ENCODE data around the gene GSX1. TPM values are rescaled to one million over a fixed set of nuclear protein-coding genes. Genes with fewer than 3 reads are reported as not detected.

The GSX1 gene
- total and polyA plus RNA-seq, 2 of the 4 experiments (the other 2 are of a cell fraction), result not detected

- in situ Hi-C loops (cut with MboI; ENCODE audit: low sequenced_read_pairs) (loop anchor here (25.0 kb wide), 1 partner anchor 897 kb away; no protein-coding TSS in a partner anchor), dilution Hi-C loops (cut with HindIII; ENCODE audit: low sequenced_read_pairs, unreplicated experiment) (no loop called here)
Measured at GRCh38 chr13:27834095-27834494, 41.8 kb downstream of the GSX1 start.

More at GRCh38 chr13:27834095-27834494, 41.8 kb downstream of the GSX1 start:
- no peak overlapping the region for H2BK5ac ChIP-seq (ENCODE audit: low read depth, low read length, poor library complexity, severe bottlenecking)
- intact Hi-C loops (cut with micrococcal nuclease), result loop anchor here (10.0 kb wide), 1 partner anchor 1531 kb away; no protein-coding TSS in a partner anchor
- H3K4me3 ChIP-seq (ENCODE audit: insufficient read depth, low read depth, low read length), result no peak overlapping the region
- H3K36me3 ChIP-seq (ENCODE audit: control insufficient read depth, insufficient read depth, low read length), result no peaks in the 10 kb centered on the region
- H2BK20ac ChIP-seq (ENCODE audit: low read depth, low read length), result no peak overlapping the region
- no peak overlapping the region for H2AK9ac ChIP-seq (replicated peaks; ENCODE audit: low read depth, low read length, poor library complexity)
- no peak overlapping the region for H2BK120ac ChIP-seq (ENCODE audit: low read depth, low read length)
- no peak overlapping the region for H3K14ac ChIP-seq (replicated peaks; ENCODE audit: low read depth, low read length)
- TF ChIP-seq CEBPB (IDR thresholded peaks at IDR 0.05; ENCODE audit: low read depth, low read length) (no peak), CTCF (conservative IDR thresholded peaks at IDR 0.05; ENCODE audit: low read depth, low read length) (no peak), ELK1 (IDR thresholded peaks at IDR 0.05; ENCODE audit: borderline replicate concordance, low read depth, low read length) (no peak), MXI1 (IDR thresholded peaks at IDR 0.05; ENCODE audit: borderline replicate concordance, low read depth, low read length) (no peak), RCOR1 (IDR thresholded peaks at IDR 0.05; ENCODE audit: insufficient replicate concordance, low read length) (no peak), RFX5 (IDR thresholded peaks at IDR 0.05; ENCODE audit: low read depth, low read length) (no peak), NFE2L2 (IDR thresholded peaks at IDR 0.05; ENCODE audit: low read depth, low read length) (no peak), SMC3 (IDR thresholded peaks at IDR 0.05; ENCODE audit: low read depth, low read length) (no peak), MAZ (IDR thresholded peaks at IDR 0.05; ENCODE audit: borderline replicate concordance, low read depth, low read length) (no peak), CHD1 (IDR thresholded peaks at IDR 0.05; ENCODE audit: low read depth, low read length) (no peak), MAFK (IDR thresholded peaks at IDR 0.05; ENCODE audit: low read depth, low read length) (no peak), POLR2A (IDR thresholded peaks at IDR 0.05; ENCODE audit: low read depth, low read length) (no peak), FOS (IDR thresholded peaks at IDR 0.05; ENCODE audit: low read depth, low read length) (no peak), BHLHE40 (IDR thresholded peaks at IDR 0.05; ENCODE audit: low read depth, low read length) (no peak), RAD21 (IDR thresholded peaks at IDR 0.05; ENCODE audit: low read length) (no peak)
- TF ChIP-seq, protein P1, sequence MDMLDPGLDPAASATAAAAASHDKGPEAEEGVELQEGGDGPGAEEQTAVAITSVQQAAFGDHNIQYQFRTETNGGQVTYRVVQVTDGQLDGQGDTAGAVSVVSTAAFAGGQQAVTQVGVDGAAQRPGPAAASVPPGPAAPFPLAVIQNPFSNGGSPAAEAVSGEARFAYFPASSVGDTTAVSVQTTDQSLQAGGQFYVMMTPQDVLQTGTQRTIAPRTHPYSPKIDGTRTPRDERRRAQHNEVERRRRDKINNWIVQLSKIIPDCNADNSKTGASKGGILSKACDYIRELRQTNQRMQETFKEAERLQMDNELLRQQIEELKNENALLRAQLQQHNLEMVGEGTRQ (IDR thresholded peaks at IDR 0.05; ENCODE audit: low read depth, low read length), result no peak
- CTCF ChIA-PET, result no interaction called here
- H4K5ac ChIP-seq (ENCODE audit: low read depth, low read length), result no peak overlapping the region
- H3K23ac ChIP-seq (ENCODE audit: low read depth, low read length), result no peak overlapping the region
- H4K20me1 ChIP-seq (ENCODE audit: insufficient read depth, low read length), result no peaks in the 10 kb centered on the region
- ATAC-seq (ENCODE audit: low read depth) (no peak), DNase-seq (no peak)
- no peak overlapping the region for H3K27ac ChIP-seq (ENCODE audit: insufficient read depth, low read length)
- no peak overlapping the region for H3K9ac ChIP-seq (ENCODE audit: low read depth, low read length)
- no peak overlapping the region for H2AK5ac ChIP-seq (ENCODE audit: low read depth, low read length)
- H3K56ac ChIP-seq (ENCODE audit: extremely low read depth, insufficient read depth, low read length), result no peak overlapping the region
- H2BK15ac ChIP-seq (ENCODE audit: low read depth, low read length), result no peak overlapping the region
- POLR2A ChIA-PET (ENCODE audit: unreplicated experiment), result no interaction called here
- no peak overlapping the region for H3K18ac ChIP-seq (ENCODE audit: low read depth, low read length)
- H4K8ac ChIP-seq (ENCODE audit: low read depth in 2 of 2, low read length in 2 of 2), result no peak overlapping the region
- no TSS peak for BruUV-seq (replicated peaks)
- H2AFZ ChIP-seq (replicated peaks; ENCODE audit: low read length, poor library complexity), result no peak overlapping the region
- H3K4me1 ChIP-seq (ENCODE audit: control insufficient read depth, insufficient read depth, low read length), result no peaks in the 10 kb centered on the region
- no peaks in the 10 kb centered on the region for H3K79me1 ChIP-seq (ENCODE audit: low read depth in 1 of 2, low read length in 2 of 2)
- H3K4ac ChIP-seq (ENCODE audit: low read depth, low read length), result no peak overlapping the region
- H4K91ac ChIP-seq (ENCODE audit: insufficient read depth, low read depth, low read length), result no peak overlapping the region
- no peak overlapping the region for H3K4me2 ChIP-seq (ENCODE audit: low read depth, low read length)
- H3K9me1 ChIP-seq (ENCODE audit: insufficient read depth, low read length), result no peaks in the 10 kb centered on the region
- 0% methylated on average over 2 of the region's 6 CpGs; no CpG with 5 or more reads in 1 of the 2 experiments for WGBS, 2 experiments (ENCODE audit: extremely low coverage in 2 of 2, insufficient read length in 1 of 2)
- H3K9me3 ChIP-seq (ENCODE audit: control insufficient read depth, insufficient read depth, low read length), result no peaks in the 10 kb centered on the region
- H3K27me3 ChIP-seq (ENCODE audit: control insufficient read depth, insufficient read depth, low read length), result peaks cover 3% of the 10 kb centered on the region; the same call in 1 of the 2 replicates

All from IMR-90 (cell line).